KMS-11 (cell line): ENCODE measurements around the gene ACLY.

ENCODE experiments used
- H2AFZ ChIP-seq: fragments of 200-600 bp; sonication (generic); 2 replicates; pipeline ENCODE4 v1.6.1; 2016; ENCODE audit warnings: antibody characterized with exemption, mixed run types, low read depth
- H3K27ac ChIP-seq: fragments of 200-600 bp; sonication (generic); 2 replicates; pipeline ENCODE4 v1.6.1; 2016; ENCODE audit warnings: mild to moderate bottlenecking, mixed run types
- H3K27me3 ChIP-seq: fragments of 200-600 bp; sonication (generic); 2 replicates; pipeline ENCODE4 v1.6.1; 2017; ENCODE audit warnings: mild to moderate bottlenecking, low read depth, mixed run types, moderate library complexity; ENCODE audit not compliant: insufficient read depth
- H3K36me3 ChIP-seq: fragments of 200-600 bp; sonication (generic); 2 replicates; pipeline ENCODE4 v1.6.1; 2017; ENCODE audit warnings: mild to moderate bottlenecking, mixed run types; ENCODE audit not compliant: insufficient read depth
- H3K4me1 ChIP-seq: fragments of 200-600 bp; sonication (generic); 2 replicates; pipeline ENCODE4 v1.6.1; 2016; ENCODE audit warnings: mild to moderate bottlenecking, low read depth, mixed run types; ENCODE audit not compliant: poor library complexity, severe bottlenecking
- H3K4me2 ChIP-seq: fragments of 200-600 bp; sonication (generic); 2 replicates; pipeline ENCODE4 v1.7.0; 2016; ENCODE audit warnings: mild to moderate bottlenecking, mixed run types
- H3K4me3 ChIP-seq: fragments of 200-600 bp; sonication (generic); IDR thresholded peaks from 2 replicates; pipeline ENCODE4 v1.6.1; 2017; ENCODE audit warnings: low read depth, low read length, mixed read lengths; ENCODE audit not compliant: insufficient read depth
- H3K79me2 ChIP-seq: fragments of 200-600 bp; sonication (generic); 2 replicates; pipeline ENCODE4 v1.6.1; 2016; ENCODE audit warnings: low read depth, mixed run types; ENCODE audit not compliant: insufficient read depth
- H3K9ac ChIP-seq: fragments of 200-600 bp; sonication (generic); 2 replicates; pipeline ENCODE4 v1.6.1; 2016; ENCODE audit warnings: mild to moderate bottlenecking, mixed run types
- H4K20me1 ChIP-seq: fragments of 200-600 bp; sonication (generic); 2 replicates; pipeline ENCODE4 v1.6.1; 2016; ENCODE audit warnings: mild to moderate bottlenecking, mixed run types; ENCODE audit not compliant: insufficient read depth
- TF ChIP-seq, protein P1 (sequence below): fragments of 200-600 bp; sonication (generic); conservative IDR thresholded peaks from 2 replicates; pipeline ENCODE4 v1.6.1; 2017; ENCODE audit warnings: low read depth, mild to moderate bottlenecking, antibody characterized with exemption, low read length, moderate library complexity, mixed read lengths

The ACLY gene

DNA sequence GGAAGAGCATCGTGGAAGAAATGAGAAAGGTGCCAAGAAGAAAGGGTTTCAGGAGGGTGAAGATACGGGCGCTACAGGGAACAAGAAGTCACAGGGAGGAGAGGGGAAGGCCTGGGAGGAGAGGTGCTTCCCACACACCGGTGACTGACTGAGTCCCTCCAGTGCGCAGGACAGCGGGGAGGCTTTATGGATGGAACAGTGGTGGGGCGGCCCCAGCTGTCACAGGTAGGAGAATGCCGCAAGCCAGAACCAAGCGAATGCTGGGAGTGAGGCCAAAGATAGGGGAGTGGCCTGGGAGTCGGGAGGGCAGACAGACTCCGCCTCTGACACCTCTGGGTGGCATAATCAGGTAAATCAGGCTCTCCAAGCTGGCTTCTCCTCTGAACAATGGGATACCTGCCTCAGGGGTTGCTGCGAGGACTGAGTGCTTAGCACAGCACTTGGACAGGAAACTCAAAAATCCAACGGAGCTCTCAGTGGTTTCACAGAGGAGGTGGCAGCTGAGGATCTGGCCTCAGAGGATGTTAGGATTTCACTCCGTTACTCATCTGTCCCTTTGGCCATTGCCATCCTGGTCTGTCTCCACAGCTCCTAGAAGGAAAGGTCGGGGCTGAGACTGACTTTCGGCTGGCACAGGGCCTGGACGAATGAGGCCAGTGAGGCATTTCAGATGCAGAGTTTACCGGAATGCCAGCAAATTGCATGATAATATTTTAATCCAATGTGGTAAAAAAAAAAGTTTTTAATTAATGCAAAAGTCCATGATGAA lies 47.1 kb upstream of the ACLY start:
- peak overlapping the region; percentile 95 for H3K4me2 ChIP-seq
- H3K9ac ChIP-seq = peak overlapping the region; percentile 83; the same call in 1 of the 2 replicates
- H3K27ac ChIP-seq = peak overlapping the region; percentile 55; the same call in 1 of the 2 replicates
- no peaks in the 10 kb centered on the region; the same call in 1 of the 2 replicates for H3K36me3 ChIP-seq
- no peak overlapping the region for H3K4me3 ChIP-seq
- no peaks in the 10 kb centered on the region for H3K27me3 ChIP-seq
- TF ChIP-seq, protein P1, sequence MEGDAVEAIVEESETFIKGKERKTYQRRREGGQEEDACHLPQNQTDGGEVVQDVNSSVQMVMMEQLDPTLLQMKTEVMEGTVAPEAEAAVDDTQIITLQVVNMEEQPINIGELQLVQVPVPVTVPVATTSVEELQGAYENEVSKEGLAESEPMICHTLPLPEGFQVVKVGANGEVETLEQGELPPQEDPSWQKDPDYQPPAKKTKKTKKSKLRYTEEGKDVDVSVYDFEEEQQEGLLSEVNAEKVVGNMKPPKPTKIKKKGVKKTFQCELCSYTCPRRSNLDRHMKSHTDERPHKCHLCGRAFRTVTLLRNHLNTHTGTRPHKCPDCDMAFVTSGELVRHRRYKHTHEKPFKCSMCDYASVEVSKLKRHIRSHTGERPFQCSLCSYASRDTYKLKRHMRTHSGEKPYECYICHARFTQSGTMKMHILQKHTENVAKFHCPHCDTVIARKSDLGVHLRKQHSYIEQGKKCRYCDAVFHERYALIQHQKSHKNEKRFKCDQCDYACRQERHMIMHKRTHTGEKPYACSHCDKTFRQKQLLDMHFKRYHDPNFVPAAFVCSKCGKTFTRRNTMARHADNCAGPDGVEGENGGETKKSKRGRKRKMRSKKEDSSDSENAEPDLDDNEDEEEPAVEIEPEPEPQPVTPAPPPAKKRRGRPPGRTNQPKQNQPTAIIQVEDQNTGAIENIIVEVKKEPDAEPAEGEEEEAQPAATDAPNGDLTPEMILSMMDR = no peak
- H2AFZ ChIP-seq = peak overlapping the region; percentile 58
- no peaks in the 10 kb centered on the region for H4K20me1 ChIP-seq
- H3K4me1 ChIP-seq = peaks cover 31% of the 10 kb centered on the region
- peaks cover 16% of the 10 kb centered on the region for H3K79me2 ChIP-seq

- no peaks in the 10 kb centered on the region for H3K36me3 ChIP-seq
- no peak overlapping the region for H3K9ac ChIP-seq
- no peak overlapping the region for H3K27ac ChIP-seq
- H4K20me1 ChIP-seq = no peaks in the 10 kb centered on the region
- H2AFZ ChIP-seq = peak overlapping the region; percentile 23; the same call in 1 of the 2 replicates
- peaks cover 36% of the 10 kb centered on the region for H3K4me1 ChIP-seq
- TF ChIP-seq, protein P1 = peak; percentile 97
- no peak overlapping the region for H3K4me3 ChIP-seq
- peaks cover 11% of the 10 kb centered on the region for H3K79me2 ChIP-seq
- peak overlapping the region; percentile 2; the same call in 1 of the 2 replicates for H3K4me2 ChIP-seq
- no peaks in the 10 kb centered on the region for H3K27me3 ChIP-seq
Observed at GRCh38 chr17:41962768-41963434, 44.1 kb upstream of the ACLY start.

GRCh38 chr17:41962111-41962510 lies 43.4 kb upstream of the ACLY start:
- Histone ChIP-seq H3K27ac (no peak overlapping the region), H3K4me2 (peak overlapping the region; percentile 2; the same call in 1 of the 2 replicates), H2AFZ (no peak overlapping the region)

DNA sequence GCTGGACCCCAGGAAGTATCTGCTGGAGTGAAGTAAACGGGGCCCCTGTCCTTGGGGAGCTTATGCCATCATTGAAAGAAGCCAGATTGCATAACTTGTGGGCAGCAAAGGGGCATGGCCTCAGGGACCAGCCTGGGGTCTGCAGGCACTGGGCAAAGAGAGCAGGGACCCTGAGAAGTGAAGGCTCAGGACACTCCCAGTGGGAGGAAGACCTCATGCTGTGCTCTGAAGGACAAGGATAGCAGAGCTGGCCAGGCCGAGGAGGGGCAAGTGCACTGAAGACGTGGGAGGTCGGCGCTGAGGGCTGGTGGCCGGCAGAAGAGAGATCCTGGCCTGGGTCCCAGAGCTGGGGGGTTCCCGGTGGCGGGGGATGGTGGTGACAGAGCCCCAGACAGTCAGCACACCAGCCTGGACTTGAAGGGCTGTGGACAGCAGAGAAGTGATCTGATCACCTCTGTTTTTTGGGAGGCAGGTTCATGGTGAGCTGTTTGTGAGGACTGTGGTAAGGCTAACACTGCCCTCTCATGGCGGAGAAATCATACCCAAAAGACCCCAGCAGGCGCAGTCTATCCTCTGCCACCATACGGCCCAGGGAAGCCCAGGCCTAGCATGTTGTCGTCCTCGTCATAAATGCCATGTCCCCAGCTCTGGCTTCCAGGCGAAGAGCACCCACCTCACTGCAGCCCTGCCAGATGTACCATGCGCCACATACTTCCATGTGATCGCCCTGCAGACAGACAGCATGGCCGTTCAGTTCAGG lies 40.8 kb upstream of the ACLY start:
- no peak overlapping the region for H3K4me2 ChIP-seq
- no peak overlapping the region for H2AFZ ChIP-seq
- peaks cover 24% of the 10 kb centered on the region for H3K4me1 ChIP-seq
- TF ChIP-seq, protein P1 = no peak
- no peaks in the 10 kb centered on the region for H3K27me3 ChIP-seq
- no peaks in the 10 kb centered on the region for H3K79me2 ChIP-seq
- no peaks in the 10 kb centered on the region for H4K20me1 ChIP-seq
- H3K27ac ChIP-seq = no peak overlapping the region
- no peaks in the 10 kb centered on the region for H3K36me3 ChIP-seq
- H3K4me3 ChIP-seq = no peak overlapping the region
- no peak overlapping the region for H3K9ac ChIP-seq

More at GRCh38 chr17:41962111-41962510, 43.4 kb upstream of the ACLY start:
- H3K27me3 ChIP-seq = no peaks in the 10 kb centered on the region
- H3K9ac ChIP-seq = no peak overlapping the region
- TF ChIP-seq, protein P1 = no peak
- H3K79me2 ChIP-seq = peaks cover 3% of the 10 kb centered on the region
- peaks cover 32% of the 10 kb centered on the region for H3K4me1 ChIP-seq
- H3K36me3 ChIP-seq = no peaks in the 10 kb centered on the region
- H4K20me1 ChIP-seq = no peaks in the 10 kb centered on the region
- no peak overlapping the region for H3K4me3 ChIP-seq
